Trophoblast cell (in vitro differentiated cells and primary cell): ENCODE data around the gene NAGS.
"Not testable (repeated sequence)": the region's sequence is repeated elsewhere in the genome, so short reads cannot be mapped to it uniquely, and the experiment has no call there.

Experiments
- DNase-seq, 2 donors: peaks; one replicate each; pipeline ENCODE4 v3.0.0-alpha.2; 2016
- H2AFZ ChIP-seq: 2 replicates; pipeline ENCODE4 v1.6.1; 2013; ENCODE audit warnings: low read length, moderate library complexity, mild to moderate bottlenecking; ENCODE audit not compliant: insufficient read depth, poor library complexity
- H2AK5ac ChIP-seq: 2 replicates; pipeline ENCODE4 v1.6.1; 2013; ENCODE audit warnings: mild to moderate bottlenecking, low read length
- H2BK120ac ChIP-seq: 2 replicates; pipeline ENCODE4 v1.6.1; 2013; ENCODE audit warnings: low read length, mild to moderate bottlenecking, moderate library complexity; ENCODE audit not compliant: insufficient read depth, poor library complexity
- H2BK12ac ChIP-seq: 2 replicates; pipeline ENCODE4 v1.6.1; 2013; ENCODE audit warnings: mild to moderate bottlenecking, low read length, moderate library complexity
- H2BK5ac ChIP-seq: 2 replicates; pipeline ENCODE4 v1.6.1; 2013; ENCODE audit warnings: low read length, low read depth, moderate library complexity, mild to moderate bottlenecking; ENCODE audit not compliant: poor library complexity
- H3K14ac ChIP-seq: 2 replicates; pipeline ENCODE4 v1.6.1; 2013; ENCODE audit warnings: mild to moderate bottlenecking, low read length
- H3K18ac ChIP-seq: 2 replicates; pipeline ENCODE4 v1.6.1; 2013; ENCODE audit warnings: mild to moderate bottlenecking, low read length
- H3K23ac ChIP-seq: 2 replicates; pipeline ENCODE4 v1.6.1; 2013; ENCODE audit warnings: low read length
- H3K27ac ChIP-seq: 2 replicates; pipeline ENCODE4 v1.5.1; 2013; ENCODE audit warnings: low read depth, mild to moderate bottlenecking, inconsistent platforms, low read length, moderate library complexity
- H3K27me3 ChIP-seq: 2 replicates; pipeline ENCODE4 v1.6.1; 2013; ENCODE audit warnings: inconsistent platforms, mild to moderate bottlenecking, low read length, moderate library complexity; ENCODE audit not compliant: insufficient read depth
- H3K36me3 ChIP-seq, 2 experiments: 1 replicate in 1 of 2; 2 replicates in 1 of 2; pipeline ENCODE4 v1.6.1; 2013; ENCODE audit warnings: low read length in 2 of 2, mild to moderate bottlenecking in 2 of 2, moderate library complexity in 1 of 2; ENCODE audit not compliant: insufficient read depth in 2 of 2, control insufficient read depth in 1 of 2
- H3K4ac ChIP-seq: 2 replicates; pipeline ENCODE4 v1.6.1; 2013; ENCODE audit warnings: low read depth, mild to moderate bottlenecking, low read length, moderate library complexity
- H3K4me1 ChIP-seq, 2 experiments: 1 replicate in 1 of 2; 2 replicates in 1 of 2; pipeline ENCODE4 v1.6.1; 2013; ENCODE audit warnings: low read length in 2 of 2, mild to moderate bottlenecking in 2 of 2, moderate library complexity in 1 of 2; ENCODE audit not compliant: insufficient read depth in 2 of 2, control insufficient read depth in 1 of 2
- H3K4me2 ChIP-seq: 2 replicates; pipeline ENCODE4 v1.6.1; 2013; ENCODE audit warnings: inconsistent platforms, mild to moderate bottlenecking, low read length, moderate library complexity
- H3K4me3 ChIP-seq: 2 replicates; pipeline ENCODE4 v1.5.1; 2013; ENCODE audit warnings: mild to moderate bottlenecking, low read depth, low read length, inconsistent platforms
- H3K79me1 ChIP-seq: one replicate; pipeline ENCODE4 v1.6.1; 2013; ENCODE audit warnings: low read length
- H3K79me2 ChIP-seq: 2 replicates; pipeline ENCODE4 v1.6.1; 2013; ENCODE audit warnings: low read length, mild to moderate bottlenecking; ENCODE audit not compliant: control insufficient read depth, insufficient read depth, poor library complexity
- H3K9ac ChIP-seq: 2 replicates; pipeline ENCODE4 v1.6.1; 2013; ENCODE audit warnings: mild to moderate bottlenecking, low read length
- H3K9me3 ChIP-seq: 2 replicates; pipeline ENCODE4 v1.6.1; 2013; ENCODE audit warnings: low read depth, mild to moderate bottlenecking, control low read depth, inconsistent platforms, low read length; ENCODE audit not compliant: insufficient read depth
- H4K12ac ChIP-seq: 2 replicates; pipeline ENCODE4 v1.6.1; 2013; ENCODE audit warnings: low read depth, mild to moderate bottlenecking, low read length, moderate library complexity
- H4K8ac ChIP-seq: 2 replicates; pipeline ENCODE4 v1.6.1; 2013; ENCODE audit warnings: low read depth, mild to moderate bottlenecking, low read length, moderate library complexity
- H4K91ac ChIP-seq: one replicate; pipeline ENCODE4 v1.6.1; 2013; ENCODE audit warnings: low read depth, mild to moderate bottlenecking, low read length, moderate library complexity
- WGBS: extraction: QIAGEN DNeasy Blood & Tissue Kit; methylation state at CpG from one replicate; pipeline ENCODE4 v1.1.7; 2013; ENCODE audit warnings: missing lambda C conversion rate; ENCODE audit not compliant: insufficient read length, insufficient coverage; ENCODE audit errors: extremely low coverage; 5-methylcytosine and 5-hydroxymethylcytosine counted together

NAGS gene

DNA sequence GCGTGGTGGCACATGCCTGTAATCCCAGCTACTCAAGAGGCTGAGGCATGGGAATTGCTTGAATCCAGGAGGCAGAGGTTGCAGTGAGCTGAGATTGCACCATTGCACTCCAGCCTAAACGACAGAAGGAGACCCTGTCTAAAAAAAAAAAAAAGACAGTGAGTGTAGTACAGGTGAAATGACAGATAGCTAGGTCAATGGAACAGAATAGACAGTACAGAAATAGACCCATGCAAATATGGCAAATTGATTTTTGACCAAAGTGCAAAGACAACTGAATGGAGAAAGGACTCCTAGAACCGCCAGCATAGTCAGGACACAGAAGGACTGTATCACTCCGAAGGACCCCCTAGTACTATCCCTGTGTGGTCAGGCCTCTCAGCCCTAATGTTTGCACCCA lies 34.1 kb upstream of the NAGS start:
- H3K4me2 ChIP-seq = no peak overlapping the region
- H3K27ac ChIP-seq = no peak overlapping the region
- no peaks in the 10 kb centered on the region for H3K27me3 ChIP-seq
- H3K79me2 ChIP-seq = no peaks in the 10 kb centered on the region
- no peaks in the 10 kb centered on the region for H3K9me3 ChIP-seq
- H3K4ac ChIP-seq = no peak overlapping the region
- H3K14ac ChIP-seq = no peak overlapping the region
- no peak for DNase-seq
- H3K9ac ChIP-seq = no peak overlapping the region
- H3K4me1 ChIP-seq = peaks cover 0 to 2% of the 10 kb centered on the region in 2 experiments
- H3K4me3 ChIP-seq = no peak overlapping the region
- no CpG with 5 or more reads among the region's 4 CpGs for WGBS
- no peak overlapping the region for H3K23ac ChIP-seq
- no peaks in the 10 kb centered on the region for H3K36me3 ChIP-seq
- H4K91ac ChIP-seq = no peak overlapping the region
- H3K18ac ChIP-seq = no peak overlapping the region
- H2AFZ ChIP-seq = no peak overlapping the region
- no peak overlapping the region for H2BK5ac ChIP-seq
- no peak overlapping the region for H2AK5ac ChIP-seq
- H4K12ac ChIP-seq = no peak overlapping the region
- H3K79me1 ChIP-seq = no peaks in the 10 kb centered on the region
- H2BK120ac ChIP-seq = no peak overlapping the region
- H4K8ac ChIP-seq = no peak overlapping the region
- H2BK12ac ChIP-seq = no peak overlapping the region

DNA sequence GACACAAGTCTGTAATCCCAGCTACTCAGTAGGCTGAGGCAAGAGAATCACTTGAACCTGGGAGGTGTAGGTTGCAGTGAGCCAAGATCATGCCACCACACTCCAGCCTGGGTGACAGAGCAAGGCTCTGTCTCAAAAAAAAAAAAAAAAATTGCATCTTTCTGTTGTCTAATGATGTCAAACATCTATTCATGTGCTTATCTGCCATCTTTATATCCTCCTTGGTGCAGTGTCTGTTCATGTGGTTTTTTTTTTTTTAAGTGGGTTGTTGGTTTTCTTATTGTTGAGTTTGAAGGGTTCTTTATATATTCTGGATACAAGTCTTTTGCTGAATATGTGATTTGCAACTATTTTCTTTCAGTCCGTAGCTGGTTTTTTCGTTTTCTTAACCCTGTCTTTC lies 33.0 kb upstream of the NAGS start:
- not testable (repeated sequence) for H3K4ac ChIP-seq, H2BK120ac ChIP-seq, H3K9ac ChIP-seq, H3K36me3 ChIP-seq, H2BK12ac ChIP-seq, H2AFZ ChIP-seq, H3K9me3 ChIP-seq, H4K12ac ChIP-seq, H3K4me3 ChIP-seq, H3K4me1 ChIP-seq, H3K79me1 ChIP-seq, H3K23ac ChIP-seq, H3K27ac ChIP-seq, H3K79me2 ChIP-seq, H4K8ac ChIP-seq, H3K14ac ChIP-seq, H3K18ac ChIP-seq, DNase-seq, H3K27me3 ChIP-seq, H2BK5ac ChIP-seq, H2AK5ac ChIP-seq, H3K4me2 ChIP-seq, H4K91ac ChIP-seq
- no CpG with 5 or more reads among the region's 2 CpGs for WGBS

DNA sequence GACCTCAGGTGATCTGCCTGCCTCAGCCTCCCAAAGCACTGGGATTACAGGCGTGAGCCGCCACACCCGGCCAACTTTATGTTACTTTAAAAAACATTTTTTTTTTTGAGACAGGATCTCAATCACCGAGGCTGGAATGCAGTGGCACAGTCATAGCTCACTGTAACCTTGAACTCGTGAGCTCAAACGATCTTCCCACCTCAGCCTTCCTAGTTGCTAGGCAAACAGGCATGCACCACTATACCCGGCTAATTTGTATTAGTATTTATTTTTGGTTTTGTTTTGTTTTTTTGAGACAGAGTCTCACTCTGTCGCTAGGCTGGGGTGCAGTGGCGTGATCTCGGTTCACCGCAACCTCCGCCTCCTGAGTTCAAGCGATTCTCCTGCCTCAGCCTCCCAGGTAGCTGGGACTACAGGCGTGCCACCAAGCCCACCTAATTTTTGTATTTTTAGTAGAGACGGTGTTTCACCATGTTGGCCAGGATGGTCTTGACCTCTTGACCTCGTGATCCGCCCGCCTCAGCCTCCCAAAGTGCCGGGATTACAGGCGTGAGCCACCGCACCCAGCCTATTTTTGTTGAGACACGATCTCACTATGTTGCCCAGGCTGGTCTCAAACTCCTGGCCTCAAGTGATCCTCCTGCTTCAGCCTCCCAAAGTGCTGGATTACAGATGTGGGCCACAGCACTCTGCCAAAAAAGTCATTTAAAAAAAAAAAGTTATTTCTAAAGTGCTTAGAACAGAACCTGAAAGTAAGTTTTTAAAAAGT lies 31.8 kb upstream of the NAGS start:
- no CpG with 5 or more reads among the region's 22 CpGs for WGBS
- H3K14ac ChIP-seq = not testable (repeated sequence)

DNA sequence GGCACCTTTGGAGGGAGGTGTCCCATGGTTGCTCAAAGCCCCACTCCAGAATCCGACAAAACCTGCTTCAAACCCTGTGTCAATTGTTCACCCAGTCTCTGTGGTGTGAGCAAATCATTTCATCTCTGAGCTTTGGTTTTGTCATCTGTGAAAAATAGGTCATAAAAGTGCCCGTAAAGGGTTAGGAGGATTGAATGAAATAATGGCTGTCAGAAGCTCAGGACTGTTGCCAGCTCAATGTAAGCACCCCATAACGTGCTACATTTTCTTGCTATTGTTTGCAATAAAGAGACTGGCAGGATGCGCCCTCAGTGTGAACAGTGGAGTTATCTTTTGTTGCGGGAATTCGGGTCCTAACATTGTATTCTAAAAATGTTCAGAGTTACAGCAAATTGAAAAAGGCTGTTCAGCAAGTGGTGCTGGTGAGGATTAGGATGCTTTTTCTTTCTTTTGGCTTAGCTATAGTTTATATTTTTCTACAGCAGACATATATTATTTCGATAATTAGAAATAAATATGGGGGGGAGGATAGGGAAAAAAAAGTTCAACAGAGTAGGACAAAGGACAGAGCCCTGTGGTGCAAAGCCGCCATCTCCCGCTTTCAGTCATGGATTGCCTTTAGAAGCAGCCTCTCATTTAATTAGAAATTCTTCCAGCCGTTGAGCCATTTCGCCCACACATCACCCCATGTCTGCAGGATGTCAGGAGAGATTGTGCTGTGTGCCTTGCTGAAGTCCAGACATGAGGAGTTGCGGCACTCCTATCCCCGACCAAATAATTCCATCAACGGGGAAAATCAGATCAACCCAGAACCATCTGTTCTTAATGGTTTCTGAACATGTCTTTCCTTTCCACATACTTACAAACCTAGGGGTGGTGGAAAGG lies 29.8 kb upstream of the NAGS start:
- whole genome bisulfite sequencing = no CpG with 5 or more reads among the region's 14 CpGs

More for the DNA sequence above, 31.8 kb upstream of the NAGS start:
- not testable (repeated sequence) for H3K27ac ChIP-seq, H3K79me2 ChIP-seq, H3K9me3 ChIP-seq, H2AFZ ChIP-seq, H2BK120ac ChIP-seq, H2BK12ac ChIP-seq, H3K36me3 ChIP-seq, H3K27me3 ChIP-seq, DNase-seq, H3K23ac ChIP-seq, H4K12ac ChIP-seq, H4K8ac ChIP-seq, H3K4me2 ChIP-seq, H2BK5ac ChIP-seq, H2AK5ac ChIP-seq, H3K4me1 ChIP-seq, H4K91ac ChIP-seq, H3K79me1 ChIP-seq, H3K4me3 ChIP-seq, H3K9ac ChIP-seq, H3K18ac ChIP-seq, H3K4ac ChIP-seq

More for the DNA sequence above, 29.8 kb upstream of the NAGS start:
- Histone ChIP-seq H3K18ac (no peak overlapping the region), H3K4me1 (no peaks in the 10 kb centered on the region), H2BK12ac (no peak overlapping the region), H2BK120ac (no peak overlapping the region), H2AK5ac (no peak overlapping the region), H3K4me2 (no peak overlapping the region), H3K9ac (no peak overlapping the region), H3K4ac (no peak overlapping the region), H3K79me1 (no peaks in the 10 kb centered on the region), H3K14ac (no peak overlapping the region), H3K9me3 (no peaks in the 10 kb centered on the region), H3K79me2 (no peaks in the 10 kb centered on the region), H3K27me3 (no peaks in the 10 kb centered on the region), H3K23ac (no peak overlapping the region), H3K4me3 (no peak overlapping the region), H4K8ac (no peak overlapping the region), H2BK5ac (no peak overlapping the region), H2AFZ (no peak overlapping the region), H3K36me3 (no peaks in the 10 kb centered on the region), H3K27ac (no peak overlapping the region), H4K91ac (no peak overlapping the region), H4K12ac (no peak overlapping the region)
- DNase-seq = no peak
